ENCODE results near the gene SMARCD3. TPM values are rescaled to one million over a fixed set of nuclear protein-coding genes. Genes with fewer than 3 reads are reported as not detected.

Gene SMARCD3
- total and polyA plus RNA-seq, 9 of the 15 experiments (the other 6 are each of a cell fraction or from before 2014, with no cell fraction given): 0.43 to 3.6 (median 2.6) TPM

DNA sequence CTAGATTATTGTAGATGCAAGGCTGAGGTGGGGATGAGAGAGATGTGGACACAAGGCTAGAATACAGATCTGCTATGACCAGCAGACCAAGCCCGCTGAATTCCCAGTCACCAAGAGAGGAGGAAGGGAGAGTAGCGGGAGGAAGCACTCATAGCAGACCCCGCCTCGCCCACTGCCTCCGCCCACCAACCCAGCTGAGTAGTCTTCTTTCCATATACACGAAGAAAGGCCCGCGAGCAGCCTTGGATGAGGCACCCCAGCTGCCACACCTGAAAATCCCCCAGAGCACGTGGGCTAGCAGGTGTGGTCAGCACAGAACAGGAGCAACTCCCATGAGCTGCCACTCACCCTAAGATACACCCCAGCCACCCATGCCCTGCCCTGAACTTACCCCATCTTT is 30.3 kb downstream of the SMARCD3 start (continued):
- no peak for TF ChIP-seq ZNF280A (IDR thresholded peaks at IDR 0.05; ENCODE audit: low read depth, partially characterized antibody)
- no peak for TF ChIP-seq ETV6 (IDR thresholded peaks at IDR 0.05; ENCODE audit: borderline replicate concordance in 1 of 2, low read depth in 2 of 2, low read length in 1 of 2)
- TF ChIP-seq ETV6 (CRISPR knock-in tag; IDR thresholded peaks at IDR 0.05; ENCODE audit: borderline replicate concordance): no peak
- TF ChIP-seq CC2D1A (IDR thresholded peaks at IDR 0.05): no peak

DNA sequence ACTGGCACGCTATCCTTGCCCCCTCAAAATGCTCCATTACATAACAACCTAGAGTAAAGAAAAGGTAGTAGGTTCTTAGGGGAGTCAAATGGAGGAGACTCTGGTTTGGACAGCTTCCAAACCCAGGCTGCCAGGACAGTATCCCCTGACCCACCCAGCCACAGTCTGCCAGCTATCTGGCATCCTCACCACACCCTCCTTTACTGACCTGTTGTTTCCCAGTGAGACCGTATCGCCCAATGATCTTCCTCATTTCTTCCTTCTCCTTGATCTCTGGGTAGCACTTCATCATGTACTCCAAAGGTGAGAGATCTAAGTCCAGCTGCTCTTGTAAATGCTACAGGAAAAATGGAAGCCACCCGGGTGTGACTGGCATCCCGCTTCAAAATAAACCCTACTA is 33.1 kb downstream of the SMARCD3 start:
- Histone ChIP-seq H2AFZ (ENCODE audit: low read depth, low read length) (no peak overlapping the region), H3K9ac (ENCODE audit: insufficient read depth in 1 of 2, low read depth in 2 of 2, low read length in 2 of 2) (no peak overlapping the region), H3K27ac (ENCODE audit: extremely low read depth, low read depth, low read length) (no peak overlapping the region), H3K27me3 (ENCODE audit: control insufficient read depth in 2 of 2, insufficient read depth in 2 of 2, low read length in 2 of 2) (no peaks in the 10 kb centered on the region), H4K20me1 (replicated peaks; ENCODE audit: control insufficient read depth, insufficient read depth, low read length) (peaks cover 16% of the 10 kb centered on the region; the same call in 1 of the 2 replicates), H3K36me3 (ENCODE audit: control insufficient read depth, insufficient read depth, low read length) (peaks cover 84% of the 10 kb centered on the region), H3K4me2 (ENCODE audit: insufficient read depth, low read length) (no peak overlapping the region), H3K9me3 (replicated peaks; ENCODE audit: control insufficient read depth, insufficient read depth, low read depth, low read length) (no peaks in the 10 kb centered on the region), H3K9me1 (ENCODE audit: control insufficient read depth, insufficient read depth, low read length) (no peaks in the 10 kb centered on the region), H3K79me2 (ENCODE audit: control insufficient read depth, insufficient read depth, low read length) (no peaks in the 10 kb centered on the region), H3K4me3 (no peak overlapping the region), H3K4me1 (replicated peaks in 1 of 2; ENCODE audit: control insufficient read depth in 2 of 2, insufficient read depth in 2 of 2, low read length in 2 of 2) (no peaks in the 10 kb centered on the region; a peak in 1 of 5 replicates)
- no TSS peak for BruUV-seq (replicated peaks)
- FAIRE-seq (no peak), DNase-seq (ENCODE audit: extremely low read depth in 1 of 4, low spot score in 3 of 4) (no peak), ATAC-seq (no peak)
- no peak for TF ChIP-seq SRSF7 (optimal IDR thresholded peaks at IDR 0.05; ENCODE audit: low read depth, low read length)
- no peak for TF ChIP-seq XRCC5 (IDR thresholded peaks at IDR 0.05; ENCODE audit: low read depth, low read length)
- no peak for TF ChIP-seq TBP (optimal IDR thresholded peaks at IDR 0.05; ENCODE audit: low read depth, low read length)
- no peak for TF ChIP-seq RNF2 (IDR thresholded peaks at IDR 0.05)
- 93% methylated on average over 5 of the region's 5 CpGs for WGBS (ENCODE audit: insufficient coverage, low coverage, missing lambda C conversion rate)
- ChIA-PET CTCF (ENCODE audit: low intra/inter-chr PET ratio) (no interaction called here), POLR2A (interaction anchor here (1.6 to 4.9 kb wide), 3 partner anchors 10 to 12 kb away, joined by 3 to 30 read pairs (median 5); partner anchors contain the start of gene ABCF2)
- intact Hi-C loops (cut with micrococcal nuclease): no loop called here
- in situ Hi-C loops (cut with MboI): no loop called here

Data from K562 (cell line).